HG02852 (cell line): ENCODE data around the gene EEF1G.
"Not testable (repeated sequence)": the region's sequence is repeated elsewhere in the genome, so short reads cannot be mapped to it uniquely, and the experiment has no call there.

Experiments used
- ATAC-seq: cut with Tn5 transposase; IDR thresholded peaks from one replicate; pipeline ENCODE4 v1.9.1; 2021; ENCODE audit warnings: mild to moderate bottlenecking, moderate library complexity; ENCODE audit not compliant: unreplicated experiment

EEF1G gene

DNA sequence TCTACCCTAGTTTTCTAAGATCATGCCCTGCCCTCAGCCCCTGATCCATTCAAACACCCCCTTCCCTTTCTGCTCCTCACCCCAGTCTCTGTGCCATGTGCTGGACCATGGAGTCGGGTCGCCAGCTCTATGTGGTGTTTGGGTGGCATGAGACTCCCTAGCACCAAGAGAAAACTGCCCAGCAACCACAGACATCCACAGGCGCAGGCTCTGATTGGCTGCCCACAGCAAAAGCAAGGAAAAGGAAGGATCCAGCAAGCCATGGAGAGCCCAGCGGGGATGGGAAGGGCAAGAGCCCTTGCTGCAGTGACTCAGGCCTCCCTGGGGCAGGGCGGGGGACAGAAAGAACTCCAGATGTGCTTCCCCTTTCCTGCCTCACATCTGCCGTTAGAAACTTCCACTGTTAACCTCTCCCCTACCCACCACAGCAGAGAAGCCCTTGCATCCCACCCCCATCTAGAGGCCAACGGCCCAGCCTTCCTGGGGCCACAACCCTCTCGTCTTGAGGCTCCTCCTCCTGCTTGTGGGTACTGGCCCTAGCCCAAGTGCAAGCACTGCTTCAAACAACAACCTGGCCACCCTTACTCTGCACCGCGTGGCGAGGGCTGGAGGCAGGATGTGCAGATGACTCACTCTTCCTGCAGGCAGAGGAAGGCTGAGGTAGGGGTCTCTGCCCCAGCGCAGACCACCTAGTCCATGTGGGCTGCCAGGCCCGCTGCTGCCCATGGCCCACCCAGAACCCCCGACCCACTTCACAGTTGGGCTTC lies 17.4 kb downstream of the EEF1G start:
- peak; percentile 36 for ATAC-seq

DNA sequence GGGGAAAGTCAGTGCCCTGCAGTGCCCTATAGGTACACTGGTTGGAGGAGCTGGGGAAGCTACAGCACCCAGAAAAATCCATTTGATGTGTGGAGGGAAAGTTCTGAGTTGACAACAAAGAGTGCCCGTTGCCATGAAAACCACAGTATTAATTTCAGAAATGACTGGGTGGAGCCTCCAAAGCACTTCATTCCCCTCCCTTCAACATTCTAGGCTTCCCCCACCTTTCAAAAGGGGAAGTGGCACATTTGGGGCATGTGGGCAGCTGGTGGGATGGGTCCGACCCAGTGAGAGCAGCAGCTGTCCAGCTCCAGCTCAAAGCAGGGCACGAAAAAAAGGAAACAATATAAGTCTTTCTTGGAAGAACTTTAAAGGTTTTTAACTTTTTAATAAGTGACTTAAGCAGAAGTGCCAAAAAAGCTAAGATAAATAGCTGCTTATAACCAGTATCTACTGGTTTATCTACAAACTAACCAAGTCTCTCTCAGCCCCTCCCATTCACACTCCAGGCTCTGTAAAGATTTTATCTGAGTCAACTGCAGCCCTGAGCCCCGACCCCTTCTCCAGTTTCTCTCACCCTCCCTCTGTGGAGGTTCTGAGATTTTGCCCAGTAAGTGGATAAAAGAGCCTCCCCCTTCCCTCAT lies 18.1 kb downstream of the EEF1G start:
- ATAC-seq, result peak; percentile 25

DNA sequence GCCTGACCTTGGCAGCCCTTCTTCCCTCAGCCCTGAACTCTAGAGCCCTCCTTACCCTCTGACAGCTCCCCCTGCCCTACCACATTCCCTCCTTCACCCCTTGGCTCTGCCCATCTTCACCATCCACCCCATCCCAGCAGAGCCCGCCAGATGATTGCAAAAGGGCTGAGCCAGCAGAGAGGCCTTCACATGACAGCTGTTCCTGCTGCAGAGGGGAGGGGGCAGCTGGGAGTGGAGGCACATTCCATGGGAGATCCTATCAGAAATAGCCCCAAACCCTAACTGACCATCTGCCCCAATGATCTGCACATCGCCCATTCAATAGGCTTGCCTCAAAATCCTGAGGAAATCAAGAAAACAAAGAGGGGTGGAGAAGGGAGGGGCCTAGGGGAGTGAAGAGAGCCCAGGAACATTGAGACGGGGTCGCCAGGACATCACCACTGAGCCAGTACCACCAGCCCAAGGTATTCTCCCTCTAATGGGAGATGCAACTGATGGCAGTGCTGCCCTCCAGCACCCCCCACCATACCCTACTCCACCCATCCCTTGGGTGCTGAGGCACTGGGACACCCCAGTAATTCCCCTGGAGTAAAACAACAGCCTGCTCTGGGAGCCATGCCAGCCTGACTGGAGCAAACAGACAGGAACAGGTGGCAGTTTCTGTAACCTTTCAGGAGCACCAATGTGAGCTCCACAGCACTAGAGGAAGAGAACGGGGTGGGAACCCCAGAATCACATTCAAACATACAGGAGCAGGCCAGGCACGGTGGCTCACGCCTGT lies 19.1 kb downstream of the EEF1G start:
- no peak for ATAC-seq

DNA sequence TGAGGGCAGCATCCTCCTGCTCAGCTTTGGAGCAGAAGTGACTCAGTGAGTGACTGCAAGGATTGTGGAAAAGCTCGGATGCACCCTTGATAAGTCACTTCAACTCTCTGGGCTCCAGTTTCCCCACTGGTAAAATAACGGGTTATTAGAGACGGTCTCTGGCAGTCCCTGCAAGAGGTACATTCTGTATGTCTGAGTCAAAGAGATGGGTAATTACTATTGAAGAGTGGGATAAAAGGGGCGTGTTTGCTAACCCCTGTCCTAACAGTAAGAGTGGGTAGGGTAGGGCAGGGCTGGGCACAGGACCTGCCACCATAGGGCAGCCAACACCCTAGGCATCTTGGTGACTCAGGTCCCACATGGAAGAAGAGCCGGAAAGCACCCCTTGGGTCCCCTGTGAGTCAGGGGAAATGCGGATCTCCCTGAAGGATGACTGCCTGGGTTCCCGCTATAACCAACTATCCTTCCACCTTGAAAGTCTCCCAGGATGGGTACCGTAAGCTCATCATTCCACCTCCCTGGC lies 19.8 kb downstream of the EEF1G start:
- ATAC-seq, result no peak

DNA sequence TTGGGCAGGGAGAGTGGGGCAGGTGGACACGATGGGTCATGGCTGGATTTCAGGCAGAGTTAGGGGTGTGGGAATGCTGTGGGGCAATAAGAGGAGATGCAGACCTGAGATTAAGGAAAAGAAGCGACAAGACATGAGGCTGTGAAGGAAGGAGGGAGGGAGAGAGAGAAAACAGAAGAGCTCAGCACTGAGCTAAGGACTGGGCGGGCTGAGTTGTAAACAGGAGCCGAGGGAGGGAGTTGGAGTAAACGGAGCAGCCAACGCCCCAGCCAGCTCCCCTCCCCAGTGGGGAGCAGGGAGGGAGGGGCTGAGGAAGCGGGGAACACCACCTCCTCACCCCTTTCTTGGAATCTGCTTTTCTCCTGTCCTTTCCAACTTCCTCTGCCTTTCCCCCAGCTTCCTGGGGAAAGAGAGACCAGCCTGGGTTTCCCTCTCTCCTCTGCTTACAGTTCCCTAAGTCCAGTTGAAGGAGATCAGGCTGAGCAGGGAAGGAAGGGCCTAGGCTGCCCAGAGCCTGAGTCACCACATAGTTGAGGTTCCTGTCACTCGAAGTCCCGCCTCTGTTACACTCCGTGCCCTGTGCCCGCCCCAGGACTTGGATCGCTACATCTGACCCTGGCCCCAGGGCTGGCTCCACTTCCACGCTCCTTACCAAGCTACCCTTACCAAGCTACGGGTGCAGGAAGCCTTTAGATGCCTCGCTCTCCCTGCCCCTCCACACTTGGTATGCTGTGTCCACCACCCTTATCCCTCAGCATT lies 20.4 kb downstream of the EEF1G start:
- no peak for ATAC-seq

DNA sequence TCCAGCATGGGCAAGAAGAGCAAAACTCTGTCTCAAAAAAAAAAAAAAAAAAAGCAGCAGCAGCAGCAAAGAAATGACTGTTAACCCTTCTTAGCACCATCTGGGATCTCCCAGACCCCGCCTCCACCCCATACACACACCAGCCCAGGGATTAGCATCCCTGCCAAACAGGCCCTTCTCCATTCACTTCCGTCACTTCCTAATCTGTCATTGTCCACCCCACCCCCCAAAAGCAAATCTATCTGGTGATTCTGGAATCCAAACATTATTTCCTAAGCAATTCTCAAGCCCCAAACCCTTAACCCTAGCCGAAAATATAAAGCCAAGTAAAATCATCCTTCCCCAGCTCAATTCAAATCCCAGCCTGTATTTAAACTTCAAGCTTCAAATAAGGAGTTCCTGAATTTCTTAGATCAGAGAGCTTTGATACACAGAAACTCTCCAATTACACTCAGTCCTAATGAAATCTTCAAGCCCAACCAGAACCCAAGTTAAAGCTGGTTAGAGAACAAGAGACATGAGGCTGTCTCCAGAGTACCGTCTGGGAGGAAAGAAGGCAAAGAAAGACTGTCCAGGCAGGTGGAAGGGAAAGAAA lies 21.1 kb downstream of the EEF1G start:
- ATAC-seq, result no peak

DNA sequence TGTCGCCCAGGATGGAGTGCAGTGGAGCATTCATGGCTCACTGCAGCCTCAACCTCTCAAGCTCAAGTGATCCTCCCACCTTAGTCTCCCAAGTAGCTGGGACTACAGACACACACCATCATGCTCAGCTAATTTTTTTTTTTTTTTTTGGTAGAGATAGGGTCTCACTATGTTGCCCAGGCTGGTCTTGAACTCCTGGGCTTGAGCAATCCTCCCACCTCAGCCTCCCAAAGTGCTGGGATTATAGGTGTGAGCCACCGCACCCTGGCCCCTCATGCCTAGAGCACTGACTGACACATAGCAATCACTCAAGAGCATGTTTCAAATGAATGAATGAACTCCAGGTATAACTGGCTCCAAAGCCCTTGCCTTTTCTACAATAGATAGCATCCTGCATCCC lies 23.2 kb downstream of the EEF1G start:
- not testable (repeated sequence) for ATAC-seq

DNA sequence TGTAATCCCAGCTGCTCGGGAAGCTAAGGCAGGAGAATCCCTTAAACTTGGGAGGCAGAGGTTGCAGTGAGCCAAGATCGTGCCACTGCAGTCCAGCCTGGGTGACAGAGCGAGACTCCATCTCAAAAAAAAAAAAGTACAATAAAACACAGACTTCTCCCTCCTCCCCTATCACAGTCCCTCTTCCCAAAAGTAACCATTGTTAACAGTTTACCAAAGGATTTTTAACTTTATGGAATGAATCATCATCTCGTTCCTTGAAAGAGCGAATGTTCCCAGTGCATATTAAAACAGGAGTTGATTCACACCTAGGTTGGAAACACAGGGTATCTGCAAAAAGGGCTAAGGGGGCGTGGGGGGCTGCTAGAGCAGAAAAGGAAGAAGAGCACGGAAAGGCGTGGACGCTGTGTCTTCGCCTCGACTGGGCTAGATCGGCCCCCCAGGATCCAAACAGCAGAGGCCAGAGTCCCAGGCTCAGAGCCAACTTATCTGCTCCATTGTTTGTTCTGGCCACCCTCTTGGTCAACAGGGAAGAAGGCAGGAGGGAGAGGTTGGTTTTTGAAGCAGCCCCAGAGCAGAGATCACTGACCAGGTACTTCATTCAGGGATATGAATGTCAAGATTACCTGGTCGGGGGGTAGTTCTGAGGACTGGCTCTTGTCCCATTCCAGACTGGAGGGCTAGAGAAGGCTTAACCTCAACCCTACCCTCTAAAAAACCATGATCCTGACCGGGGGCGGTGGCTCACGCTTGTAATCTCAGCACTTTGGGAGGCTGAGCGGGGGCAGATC lies 25.0 kb downstream of the EEF1G start:
- ATAC-seq, result no peak

DNA sequence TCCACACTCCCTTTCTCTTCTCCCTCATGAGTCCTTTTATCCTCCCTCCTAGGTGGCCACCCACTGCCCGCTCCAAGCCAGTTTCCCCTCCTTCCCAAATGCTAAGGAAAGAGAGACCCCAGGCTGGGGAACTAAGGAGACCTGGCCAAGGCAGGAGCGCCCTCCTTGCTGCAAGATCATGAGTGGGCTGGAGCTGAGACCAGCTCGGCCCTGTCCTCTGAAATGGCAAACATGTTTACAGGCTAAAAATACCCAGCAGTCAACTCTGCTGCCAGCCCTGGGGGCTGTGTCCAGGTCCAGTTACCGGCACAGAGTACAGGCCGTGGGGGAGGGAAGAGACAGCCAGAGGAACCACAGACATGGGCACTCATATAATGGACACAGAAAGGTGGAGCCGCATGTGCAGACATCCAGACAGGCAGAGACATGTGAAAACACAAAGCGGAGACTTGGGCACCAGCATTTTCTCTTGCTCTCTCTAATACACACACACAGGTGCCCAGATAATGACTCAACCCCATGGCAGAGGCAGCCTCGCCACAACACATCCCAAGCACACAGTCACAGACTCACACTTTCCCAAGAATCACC lies 25.9 kb downstream of the EEF1G start:
- ATAC-seq, result no peak

DNA sequence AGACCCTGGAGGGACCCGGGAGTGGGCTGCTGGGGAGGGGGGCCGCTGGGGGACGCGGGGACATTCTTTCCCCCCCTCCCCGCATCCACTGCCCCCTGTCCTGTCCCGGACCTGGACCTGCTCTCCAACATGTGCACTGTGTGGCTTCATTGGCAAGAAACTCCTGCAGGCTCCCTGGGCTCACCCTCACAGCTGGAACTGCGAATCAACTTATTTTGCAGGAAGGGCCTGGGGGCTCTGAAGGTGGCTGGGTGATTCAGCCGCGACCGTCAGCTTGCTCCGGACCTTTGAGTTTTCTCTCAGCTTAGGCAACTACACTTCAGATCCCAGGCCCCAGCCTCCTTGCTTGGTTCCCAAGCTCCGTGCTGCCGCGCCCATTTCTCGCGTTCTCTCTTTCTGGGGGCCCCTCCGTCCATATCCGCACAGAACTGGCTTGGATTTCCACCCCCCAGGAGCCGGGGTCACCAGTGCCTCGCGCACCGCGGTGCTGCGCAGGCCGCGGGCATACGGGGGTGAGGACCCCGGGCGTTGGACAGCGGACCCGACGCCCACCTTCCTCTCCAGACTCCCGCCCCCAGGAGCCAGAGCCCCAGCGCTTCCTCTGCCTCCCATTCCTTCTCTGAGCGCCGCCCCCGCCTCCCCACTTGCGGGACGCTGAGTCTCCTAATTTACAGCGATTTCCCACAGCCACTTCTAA lies 26.6 kb downstream of the EEF1G start:
- no peak for ATAC-seq

DNA sequence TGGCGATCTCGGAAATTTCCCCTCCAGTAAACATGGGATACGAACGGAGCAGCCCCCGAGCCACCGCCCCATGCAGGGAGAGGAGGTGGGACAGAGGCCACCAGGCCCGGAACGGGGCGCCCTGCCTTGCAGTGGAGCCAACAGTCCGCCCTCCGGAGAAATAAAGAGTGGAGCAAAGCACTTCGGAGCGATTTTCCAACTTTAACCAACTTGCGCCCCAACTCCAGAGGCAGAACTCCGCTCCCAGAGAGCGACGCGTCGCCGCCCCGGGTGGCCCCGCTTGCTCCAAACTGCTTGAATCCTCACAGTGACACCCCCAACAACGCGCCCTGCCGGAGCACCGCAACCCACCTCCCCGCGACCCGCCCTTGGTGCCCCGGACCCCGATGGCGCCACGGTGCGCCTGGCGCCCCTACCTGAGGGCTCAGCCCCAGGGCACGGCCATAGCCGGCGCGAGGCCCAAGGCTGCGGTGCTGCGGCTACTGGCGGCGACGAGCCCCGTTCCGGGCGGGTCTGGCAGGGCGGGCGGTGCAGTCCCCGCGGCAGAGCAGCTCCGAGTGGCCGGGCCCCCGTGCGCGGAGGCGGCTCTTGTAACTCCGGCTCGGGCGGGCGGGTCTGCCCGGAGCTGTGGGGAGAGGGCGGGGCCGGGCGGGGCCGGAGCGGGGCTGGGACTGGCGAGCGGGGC lies 27.3 kb downstream of the EEF1G start, which contains the start of gene AHNAK:
Gene AHNAK, minus strand, starts transcription at position 563 of the 685 bp plus-strand sequence. CDS start 10,708 bp downstream, outside the sequence.
- ATAC-seq, result peak; percentile 36

DNA sequence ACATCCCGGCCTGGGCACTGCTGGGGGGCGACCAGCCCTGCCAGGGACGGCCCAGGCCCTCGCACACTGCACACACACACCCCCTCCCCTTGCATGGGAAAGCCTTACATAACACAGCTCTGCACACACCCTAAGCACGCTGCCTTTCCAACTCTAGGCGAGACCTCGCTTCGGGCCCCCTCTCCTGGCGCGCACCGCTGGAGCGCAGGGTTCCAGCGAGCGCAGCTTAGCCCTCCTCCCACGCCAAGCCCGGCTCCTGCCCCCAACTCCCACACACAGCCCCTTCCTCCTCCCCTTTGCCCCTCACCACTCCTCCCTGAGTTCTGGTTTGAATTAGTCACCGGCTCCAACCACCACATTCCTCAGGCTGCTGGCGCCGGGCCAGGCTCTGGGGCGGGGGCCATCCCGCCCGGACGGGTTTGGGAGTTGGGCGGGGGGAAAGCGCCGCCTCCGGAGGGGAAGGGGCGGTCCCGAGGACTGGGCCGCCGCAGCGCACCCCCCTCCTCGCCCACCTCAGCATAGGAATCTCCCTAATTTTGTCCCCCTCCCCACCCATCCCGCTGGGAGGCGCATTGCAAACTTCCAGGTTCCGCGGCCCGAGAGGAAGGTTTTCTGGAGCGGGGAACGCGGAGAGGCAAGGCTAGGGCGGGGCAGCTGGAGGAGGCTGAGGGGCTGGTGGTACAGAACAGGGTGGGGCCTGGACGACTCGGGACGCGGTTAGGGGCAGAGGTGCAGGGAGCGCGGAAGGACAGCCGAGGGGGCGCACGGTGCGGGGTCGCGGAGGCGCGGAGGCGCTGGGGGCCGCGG lies 28.1 kb downstream of the EEF1G start:
- no peak for ATAC-seq

DNA sequence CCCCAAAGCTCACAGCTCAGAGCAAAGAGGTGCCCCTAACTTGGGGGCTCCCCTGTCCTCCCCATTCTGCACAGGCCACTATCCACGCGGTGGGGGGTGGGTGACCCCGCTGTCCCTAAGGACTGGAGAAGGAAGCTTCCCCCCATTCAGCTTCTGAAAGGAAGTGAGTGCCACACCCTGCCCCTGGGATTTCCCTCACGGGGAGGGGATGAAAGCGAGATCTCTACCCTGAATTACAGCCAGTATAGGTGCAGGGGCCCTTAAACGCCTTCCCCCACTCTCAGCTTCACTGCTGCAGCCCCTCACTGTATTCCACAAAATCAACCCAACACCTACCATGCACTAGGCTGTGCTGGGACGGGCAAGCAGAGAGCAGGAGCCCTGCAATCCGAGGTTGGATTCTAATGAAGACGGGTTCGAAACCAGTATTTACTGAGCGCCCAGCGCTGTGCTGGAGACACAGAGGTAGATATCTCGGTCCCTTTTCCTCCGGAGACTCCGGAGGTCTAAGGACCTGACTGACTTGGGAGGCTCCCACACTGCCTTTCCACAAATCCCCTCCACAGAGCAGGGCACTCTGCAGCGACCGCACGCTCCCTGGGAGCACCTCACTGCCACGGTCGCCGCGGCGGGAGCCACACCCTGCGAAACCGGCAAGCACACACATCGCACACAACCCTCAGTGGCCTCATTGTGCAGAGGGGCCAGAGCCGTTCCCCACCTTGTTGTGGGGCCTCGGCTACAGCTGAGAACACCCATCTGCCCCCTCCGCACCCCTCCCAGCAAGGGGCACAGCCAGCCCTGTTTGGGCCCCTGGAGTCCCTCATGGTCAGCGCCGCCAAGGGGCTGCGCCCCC lies 28.9 kb downstream of the EEF1G start:
- no peak for ATAC-seq

DNA sequence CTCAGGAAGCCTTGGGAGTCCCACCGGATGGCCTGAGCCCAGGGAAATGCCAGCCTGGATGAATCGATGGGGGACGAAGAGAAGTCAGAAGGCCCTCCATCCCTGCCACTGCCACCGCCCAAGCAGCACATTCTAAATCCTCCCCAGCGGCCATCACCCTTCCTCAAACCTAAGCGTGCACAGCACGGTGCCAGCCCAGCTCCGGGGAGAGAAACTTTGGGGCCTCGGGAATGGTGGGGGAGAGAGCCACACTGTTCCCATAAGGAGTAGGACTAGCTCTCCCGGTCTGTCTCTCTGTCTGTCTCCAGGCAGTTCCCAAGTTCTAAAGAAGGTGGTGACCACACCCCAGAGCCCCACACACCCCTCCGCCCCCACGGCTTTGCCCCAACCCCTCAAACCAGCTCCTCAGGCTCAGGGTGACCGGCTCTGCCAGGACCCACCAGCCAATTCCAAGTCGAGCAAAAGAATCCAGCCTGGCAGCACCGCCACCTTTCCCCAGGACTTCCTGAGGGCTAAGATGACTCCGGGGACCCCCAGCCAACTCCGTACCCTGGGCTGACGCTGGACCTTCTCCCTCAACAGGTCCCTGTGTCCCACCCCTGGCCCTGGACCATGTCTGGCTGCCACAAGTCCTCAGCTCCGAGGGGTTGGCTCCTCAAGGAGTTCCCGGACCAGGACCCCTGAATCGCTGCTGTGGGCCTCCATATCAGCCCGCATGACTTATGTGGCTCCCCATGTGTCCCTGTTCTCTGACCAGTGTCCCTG lies 29.8 kb downstream of the EEF1G start:
- ATAC-seq, result no peak

DNA sequence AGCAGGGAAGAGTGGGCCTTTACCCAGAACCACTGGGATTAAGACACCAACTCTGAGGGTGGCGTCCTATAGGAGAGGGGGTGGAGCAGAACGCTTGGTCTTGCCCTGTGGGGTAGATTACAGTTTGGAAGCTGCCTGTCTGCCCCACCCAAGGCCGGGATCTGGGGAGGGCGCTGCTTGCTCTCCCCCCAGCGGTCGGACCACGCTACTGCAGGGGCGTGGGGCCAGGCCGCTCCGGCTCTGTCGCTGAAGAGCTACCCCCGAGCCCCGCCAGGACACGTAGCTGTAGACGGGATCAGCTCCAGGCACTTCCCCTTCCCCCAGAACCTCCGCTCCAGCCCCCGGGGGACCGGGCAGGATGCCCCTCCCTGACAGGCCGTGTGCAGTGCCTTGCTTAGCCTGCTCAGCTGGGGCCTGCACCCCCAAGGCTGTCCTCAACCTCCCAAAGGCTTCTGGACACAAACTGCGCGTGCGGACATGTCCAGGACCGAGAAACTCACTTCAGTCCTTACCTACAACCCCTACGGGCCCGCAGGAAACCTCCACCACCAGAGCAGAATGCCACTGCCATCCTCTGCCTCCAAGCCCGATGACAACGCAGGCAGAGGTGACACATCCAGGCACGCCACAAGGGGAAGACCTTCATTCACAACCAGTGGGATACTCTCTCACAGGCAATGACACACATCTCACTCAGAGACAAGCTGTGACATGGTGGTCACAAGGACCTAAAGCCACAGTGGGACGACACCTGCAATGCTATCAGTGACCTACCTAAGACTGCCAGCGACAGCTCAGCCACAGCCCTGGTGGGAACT lies 30.7 kb downstream of the EEF1G start:
- no peak for ATAC-seq
